AG04450 (cell line): ENCODE data around the gene ZNF785. TPM values are rescaled to one million over a fixed set of nuclear protein-coding genes. Genes with fewer than 3 reads are reported as not detected.

Experiments used
- CTCF ChIA-PET: fragments of 300-600, 350-600 bp; formaldehyde crosslinking; extraction: SDS; loops from one replicate; lab custom pipeline; 2022; ENCODE audit warnings: antibody characterized with exemption, inconsistent platforms; lab: Charles Lee
- POLR2A ChIA-PET: fragments of 350-600 bp; formaldehyde crosslinking; extraction: SDS; loops from one replicate; lab custom pipeline; 2021; ENCODE audit warnings: antibody characterized with exemption, inconsistent platforms; lab: Yijun Ruan, JAX
- DNase-seq: peaks from one replicate; pipeline ENCODE4 v3.0.0-alpha.2; 2011; ENCODE audit warnings: low read depth, low spot score
- H3K27ac ChIP-seq: one replicate; pipeline ENCODE4 v1.5.1; 2012; ENCODE audit warnings: low read depth, low read length, control low read depth
- H3K27me3 ChIP-seq: one replicate; pipeline ENCODE4 v1.6.0; 2012; ENCODE audit warnings: low read length; ENCODE audit not compliant: control insufficient read depth, insufficient read depth
- H3K4me3 ChIP-seq: 2 replicates; pipeline ENCODE4 v1.5.1; 2011; ENCODE audit warnings: mild to moderate bottlenecking, low read depth, low read length, control low read depth
- H3K9me3 ChIP-seq: 2 replicates; pipeline ENCODE4 v1.5.1; 2012; ENCODE audit warnings: low read length; ENCODE audit not compliant: control insufficient read depth, insufficient read depth
- CTCF ChIP-seq: IDR thresholded peaks from 2 replicates; pipeline ENCODE4 v1.5.1; 2011; ENCODE audit warnings: low read depth, low read length, control low read depth, inconsistent platforms
- polyA plus RNA-seq: library from polyadenylated mRNA; depleted of rRNA; stranded (reverse); fragments of >200 nt; gene quantifications from 2 replicates; pipeline ENCODE4 v1.2.3, GENCODE V29; 2011

Gene ZNF785
- polyA plus RNA-seq, 1 experiment: 6.6 TPM

- Histone ChIP-seq H3K9me3 (no peaks in the 10 kb centered on the region), H3K27ac (no peak overlapping the region), H3K27me3 (no peaks in the 10 kb centered on the region), H3K4me3 (no peak overlapping the region)
- ChIA-PET POLR2A (no interaction called here), CTCF (interaction anchor here (1.9 to 8.0 kb wide), 2 partner anchors 25 to 154 kb away, joined by 13 to 45 read pairs; no protein-coding TSS in a partner anchor)
- TF ChIP-seq CTCF: no peak
- no peak for DNase-seq
These were observed 18.4 kb upstream of the ZNF785 start for GRCh38 chr16:30603945-30604315.

GRCh38 chr16:30602616-30603277, 17.2 kb upstream of the ZNF785 start:
- Histone ChIP-seq H3K27me3 (no peaks in the 10 kb centered on the region), H3K9me3 (no peaks in the 10 kb centered on the region), H3K4me3 (no peak overlapping the region), H3K27ac (peak overlapping the region; percentile 43)
- no peak for DNase-seq
- ChIA-PET POLR2A (interaction anchor here (0.6 to 1.3 kb wide), 4 partner anchors 12 to 56 kb away, joined by 3 to 4 read pairs (median 4); partner anchors contain the start of genes FBRS and ZNF688), CTCF (interaction anchor here (0.7 to 8.0 kb wide), 5 partner anchors 11 to 193 kb away, joined by 3 to 45 read pairs (median 6); partner anchors contain the start of gene DCTPP1)
- no peak for TF ChIP-seq CTCF

DNA sequence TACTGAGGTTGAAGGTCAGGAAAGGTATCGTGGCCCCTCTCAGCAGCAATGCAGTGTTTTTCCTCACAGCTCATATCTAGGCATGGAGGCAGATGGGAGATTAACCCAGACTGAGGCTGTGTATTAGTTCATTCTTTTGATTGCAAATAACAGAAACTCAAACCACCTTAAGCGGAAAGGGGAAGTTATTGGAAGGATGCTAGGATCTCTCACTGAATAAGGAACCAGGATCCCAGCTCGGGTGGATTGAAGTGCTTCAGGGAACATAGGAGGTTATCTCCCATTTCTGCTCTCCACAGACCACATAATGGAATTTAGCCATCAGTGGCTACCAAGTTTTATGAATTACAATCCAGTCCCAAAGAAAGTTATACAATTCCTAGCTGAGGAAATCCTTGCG, 16.5 kb upstream of the ZNF785 start:
- Histone ChIP-seq H3K27me3 (no peaks in the 10 kb centered on the region), H3K9me3 (no peaks in the 10 kb centered on the region), H3K27ac (no peak overlapping the region), H3K4me3 (no peak overlapping the region)
- TF ChIP-seq CTCF: no peak
- ChIA-PET POLR2A (interaction anchor here (1.3 kb wide), 1 partner anchor 57 kb away, joined by 4 read pairs; the partner anchor contains the start of gene FBRS), CTCF (interaction anchor here (0.9 to 8.0 kb wide), 4 partner anchors 12 to 172 kb away, joined by 3 to 45 read pairs (median 6); partner anchors contain the start of gene DCTPP1)
- DNase-seq: no peak

GRCh38 chr16:30600929-30601328, 15.4 kb upstream of the ZNF785 start:
- ChIA-PET POLR2A (no interaction called here), CTCF (interaction anchor here (0.9 to 8.0 kb wide), 3 partner anchors 28 to 152 kb away, joined by 3 to 45 read pairs (median 5); no protein-coding TSS in a partner anchor)
- no peak overlapping the region for H3K4me3 ChIP-seq
- DNase-seq: no peak
- H3K27ac ChIP-seq: no peak overlapping the region
- H3K9me3 ChIP-seq: no peaks in the 10 kb centered on the region
- no peak for TF ChIP-seq CTCF
- H3K27me3 ChIP-seq: no peaks in the 10 kb centered on the region

DNA sequence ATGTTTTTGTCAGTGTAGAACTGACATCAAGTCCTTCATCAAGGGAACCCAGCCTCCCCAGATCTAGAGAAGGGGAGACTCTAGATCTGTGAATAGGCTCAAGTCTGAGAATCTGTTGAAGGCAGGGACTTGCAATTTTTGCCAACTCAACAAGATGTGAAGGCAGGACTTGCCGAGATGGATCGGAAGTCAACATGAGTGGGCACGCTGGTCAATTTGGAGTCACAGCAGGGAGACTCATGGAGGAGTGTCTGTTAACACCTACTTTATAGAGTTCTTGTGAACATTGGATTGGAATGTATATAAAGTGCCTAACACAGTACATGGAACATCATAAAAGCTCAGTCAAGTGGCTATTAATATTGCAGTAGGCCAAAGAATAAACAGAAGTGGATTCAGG, 14.7 kb upstream of the ZNF785 start:
- CTCF ChIA-PET: interaction anchor here (0.9 to 8.0 kb wide), 3 partner anchors 9 to 151 kb away, joined by 3 to 45 read pairs (median 4); no protein-coding TSS in a partner anchor
- Histone ChIP-seq H3K27me3 (no peaks in the 10 kb centered on the region), H3K9me3 (no peaks in the 10 kb centered on the region), H3K27ac (no peak overlapping the region), H3K4me3 (no peak overlapping the region)
- POLR2A ChIA-PET: interaction anchor here (0.7 kb wide), 1 partner anchor 71 kb away, joined by 3 read pairs; no protein-coding TSS in a partner anchor
- no peak for DNase-seq
- TF ChIP-seq CTCF: no peak
